ENCODE results near the gene SATB1. TPM values are rescaled to one million over a fixed set of nuclear protein-coding genes. Genes with fewer than 3 reads are reported as not detected.
"Not testable (repeated sequence)": the region's sequence is repeated elsewhere in the genome, so short reads cannot be mapped to it uniquely, and the experiment has no call there.

SATB1 gene
- total RNA-seq, 1 donor from 2014 or later = 67.7 TPM

- DNase-seq (ENCODE audit: low spot score in 2 of 2) (no peak), FAIRE-seq (no peak)
These were observed 67.4 kb downstream of the SATB1 start for GRCh38 chr3:18357747-18358146.

GRCh38 chr3:18355832-18356231 is 69.3 kb downstream of the SATB1 start:
- no peak for DNase-seq (ENCODE audit: low spot score in 2 of 2)
- no peak for FAIRE-seq

- FAIRE-seq (no peak), DNase-seq (ENCODE audit: low spot score in 2 of 2) (no peak)
These were observed 70.4 kb downstream of the SATB1 start for GRCh38 chr3:18354701-18355100.

GRCh38 chr3:18351823-18352744 is 73.1 kb downstream of the SATB1 start:
- FAIRE-seq = no peak
- no peak for DNase-seq (ENCODE audit: low spot score in 2 of 2)

- FAIRE-seq = no peak
- DNase-seq (ENCODE audit: low spot score in 2 of 2) = no peak
These were observed 74.0 kb downstream of the SATB1 start for GRCh38 chr3:18351069-18351628.

- FAIRE-seq (no peak), DNase-seq (ENCODE audit: low spot score in 2 of 2) (no peak)
These were observed 75.8 kb downstream of the SATB1 start for GRCh38 chr3:18349197-18349798.

- FAIRE-seq (no peak), DNase-seq (ENCODE audit: low spot score in 2 of 2) (no peak)
These were observed 79.0 kb downstream of the SATB1 start for GRCh38 chr3:18346097-18346496.

- no peak for DNase-seq (ENCODE audit: low spot score in 2 of 2)
- FAIRE-seq = no peak
These were observed 80.1 kb downstream of the SATB1 start for GRCh38 chr3:18345015-18345367.

- FAIRE-seq = no peak
- DNase-seq (ENCODE audit: low spot score in 2 of 2) = no peak
These were observed 80.7 kb downstream of the SATB1 start for GRCh38 chr3:18344306-18345014.

- FAIRE-seq = peak; percentile 69
- DNase-seq (ENCODE audit: low spot score in 2 of 2) = no peak
These were observed 81.3 kb downstream of the SATB1 start for GRCh38 chr3:18343809-18344208.

- DNase-seq (ENCODE audit: low spot score in 2 of 2) (no peak), FAIRE-seq (no peak)
These were observed 86.2 kb downstream of the SATB1 start for GRCh38 chr3:18338827-18339514.

GRCh38 chr3:18337231-18337630 is 87.9 kb downstream of the SATB1 start:
- FAIRE-seq (no peak), DNase-seq (ENCODE audit: low spot score in 2 of 2) (no peak)

GRCh38 chr3:18334837-18335601 is 90.1 kb downstream of the SATB1 start:
- FAIRE-seq = no peak

GRCh38 chr3:18330772-18331441 is 94.2 kb downstream of the SATB1 start:
- not testable (repeated sequence) for FAIRE-seq; DNase-seq (ENCODE audit: low spot score in 2 of 2)

More at GRCh38 chr3:18334837-18335601, 90.1 kb downstream of the SATB1 start:
- DNase-seq (ENCODE audit: low spot score in 2 of 2) = no peak

GRCh38 chr3:18308096-18308650 is 117.0 kb downstream of the SATB1 start:
- no peak for DNase-seq (ENCODE audit: low spot score in 2 of 2)
- FAIRE-seq = no peak

GRCh38 chr3:18307529-18307928 is 117.6 kb downstream of the SATB1 start:
- FAIRE-seq (no peak), DNase-seq (ENCODE audit: low spot score in 2 of 2) (no peak)

- FAIRE-seq (no peak), DNase-seq (ENCODE audit: low spot score in 2 of 2) (no peak)
These were observed 122.6 kb downstream of the SATB1 start for GRCh38 chr3:18302517-18302916.

- no peak for FAIRE-seq
These were observed 123.4 kb downstream of the SATB1 start for GRCh38 chr3:18301781-18302180.

GRCh38 chr3:18300916-18301315 is 124.2 kb downstream of the SATB1 start:
- no peak for FAIRE-seq
- no peak for DNase-seq (ENCODE audit: low spot score in 2 of 2)

More at GRCh38 chr3:18301781-18302180, 123.4 kb downstream of the SATB1 start:
- DNase-seq (ENCODE audit: low spot score in 2 of 2) = no peak
